HFFc6 (cell line): ENCODE measurements around the gene LAMTOR5. TPM values are rescaled to one million over a fixed set of nuclear protein-coding genes. Genes with fewer than 3 reads are reported as not detected.
A peak's percentile ranks its signal among the peaks of the same experiment; 100 is the strongest.

Source experiments
- DNase-seq: peaks from one replicate; pipeline ENCODE4 v3.0.0-alpha.2; 2018
- H3K27ac Mint-ChIP-seq: 2 replicates; pipeline ENCODE4 v1.8.0; 2020; ENCODE audit warnings: mild to moderate bottlenecking, mixed read lengths
- H3K27me3 Mint-ChIP-seq: 2 replicates; pipeline ENCODE4 v1.8.0; 2021; ENCODE audit warnings: mild to moderate bottlenecking, moderate library complexity, mixed read lengths; ENCODE audit not compliant: insufficient read depth
- H3K36me3 Mint-ChIP-seq: 2 replicates; pipeline ENCODE4 v1.8.0; 2021; ENCODE audit warnings: low read depth, mixed read lengths
- H3K4me1 Mint-ChIP-seq: 2 replicates; pipeline ENCODE4 v1.8.0; 2020; ENCODE audit warnings: low read depth, mixed read lengths
- H3K4me3 Mint-ChIP-seq: 2 replicates; pipeline ENCODE4 v1.8.0; 2020; ENCODE audit warnings: mild to moderate bottlenecking, moderate library complexity, mixed read lengths
- H3K9me3 Mint-ChIP-seq: 2 replicates; pipeline ENCODE4 v1.8.0; 2020; ENCODE audit warnings: mild to moderate bottlenecking, mixed read lengths
- CTCF ChIP-seq: fragments of 200-600 bp; sonication (generic); IDR thresholded peaks from 2 replicates; pipeline ENCODE4 v1.5.0; 2021; ENCODE audit warnings: antibody characterized with exemption, mild to moderate bottlenecking
- total RNA-seq, 6 experiments: library from RNA; stranded (reverse); fragmentation: NEBNext Ultra II Directional; extraction: Animal tissue kit (Norgen Biotek cat#: 25700); gene quantifications; 2 replicates in 1 of 6; 3 replicates in 5 of 6; pipeline ENCODE4 v1.2.3, GENCODE V29; 2021

The LAMTOR5 gene
- total RNA-seq, 6 experiments from 2014 or later: 166 to 181 (median 172) TPM

- Mint-ChIP-seq H3K36me3 (peaks cover 5% of the 10 kb centered on the region), H3K9me3 (peaks cover 4% of the 10 kb centered on the region; the same call in 1 of the 2 replicates), H3K4me3 (peak within 1 kb of the TSS; percentile 80), H3K4me1 (peaks cover 70% of the 10 kb centered on the region), H3K27me3 (no peaks in the 10 kb centered on the region; the same call in 1 of the 2 replicates), H3K27ac (peak within 1 kb of the TSS; percentile 81)
- no peak for TF ChIP-seq CTCF
- peak; percentile 64 for DNase-seq
Measured at GRCh38 chr1:110390692-110391245, 16.7 kb downstream of the LAMTOR5 start, which contains the start of gene SLC16A4. TSS of gene SLC16A4 (minus strand) at chr1:110391026. CDS start at chr1:110389323, 1,703 bp downstream.

GRCh38 chr1:110390096-110390495 lies 17.4 kb downstream of the LAMTOR5 start:
- Mint-ChIP-seq H3K36me3 (peaks cover 1% of the 10 kb centered on the region; the same call in 1 of the 2 replicates), H3K4me1 (peaks cover 71% of the 10 kb centered on the region), H3K4me3 (peak overlapping the region; percentile 80), H3K27ac (peak overlapping the region; percentile 81), H3K9me3 (no peaks in the 10 kb centered on the region), H3K27me3 (no peaks in the 10 kb centered on the region; the same call in 1 of the 2 replicates)
- DNase-seq: peak; percentile 64
- TF ChIP-seq CTCF: peak; percentile 22; the same call in 1 of the 2 replicates

GRCh38 chr1:110387048-110387754 lies 20.3 kb downstream of the LAMTOR5 start:
- TF ChIP-seq CTCF: no peak
- H3K4me3 Mint-ChIP-seq: no peak overlapping the region
- no peak overlapping the region for H3K27ac Mint-ChIP-seq
- H3K27me3 Mint-ChIP-seq: no peaks in the 10 kb centered on the region
- DNase-seq: no peak
- H3K36me3 Mint-ChIP-seq: peaks cover 16% of the 10 kb centered on the region; the same call in 1 of the 2 replicates
- H3K4me1 Mint-ChIP-seq: peaks cover 65% of the 10 kb centered on the region
- no peaks in the 10 kb centered on the region for H3K9me3 Mint-ChIP-seq

- no peak for TF ChIP-seq CTCF
- H3K4me1 Mint-ChIP-seq: peaks cover 47% of the 10 kb centered on the region
- H3K4me3 Mint-ChIP-seq: no peak overlapping the region
- H3K27me3 Mint-ChIP-seq: no peaks in the 10 kb centered on the region
- peak overlapping the region; percentile 15 for H3K27ac Mint-ChIP-seq
- peaks cover 29% of the 10 kb centered on the region for H3K36me3 Mint-ChIP-seq
- no peaks in the 10 kb centered on the region for H3K9me3 Mint-ChIP-seq
- DNase-seq: no peak
Measured at GRCh38 chr1:110385369-110385768, 22.1 kb downstream of the LAMTOR5 start.

GRCh38 chr1:110384581-110385321 lies 22.7 kb downstream of the LAMTOR5 start:
- no peak for TF ChIP-seq CTCF
- peak overlapping the region; percentile 36; the same call in 1 of the 2 replicates for H3K27ac Mint-ChIP-seq
- H3K36me3 Mint-ChIP-seq: peaks cover 32% of the 10 kb centered on the region
- no peaks in the 10 kb centered on the region for H3K27me3 Mint-ChIP-seq
- H3K4me1 Mint-ChIP-seq: peaks cover 41% of the 10 kb centered on the region
- no peak overlapping the region for H3K4me3 Mint-ChIP-seq
- no peak for DNase-seq
- H3K9me3 Mint-ChIP-seq: no peaks in the 10 kb centered on the region
